Thymus (tissue), 11 donors: ENCODE results near the gene PLEKHG5. TPM values are rescaled to one million over a fixed set of nuclear protein-coding genes. Genes with fewer than 3 reads are reported as not detected.

Experiments used
- DNase-seq, 9 donors: peaks; one replicate each; pipeline ENCODE4 v3.0.0-alpha.2; 2013; ENCODE audit warnings: low spot score in 9 of 9, low read depth in 6 of 9, missing footprints in 1 of 9
- H3K27ac ChIP-seq, 2 donors: one replicate each; pipeline ENCODE4 v1.5.1; 2013; ENCODE audit warnings: control low read depth in 1 of 2, low read depth in 1 of 2, low read length in 1 of 2, mild to moderate bottlenecking in 1 of 2, moderate library complexity in 1 of 2
- H3K27me3 ChIP-seq, 2 donors: one replicate each; pipeline ENCODE4 v1.5.1; 2013; ENCODE audit warnings: low read length in 1 of 2; ENCODE audit not compliant: control insufficient read depth in 2 of 2, insufficient read depth in 1 of 2
- H3K36me3 ChIP-seq, 2 donors: one replicate each; pipeline ENCODE4 v1.5.1; 2013; ENCODE audit warnings: low read length in 1 of 2, mild to moderate bottlenecking in 1 of 2, moderate library complexity in 1 of 2; ENCODE audit not compliant: control insufficient read depth in 2 of 2, insufficient read depth in 2 of 2
- H3K4me1 ChIP-seq, 2 donors: one replicate each; pipeline ENCODE4 v1.5.1; 2013; ENCODE audit warnings: low read length in 2 of 2; ENCODE audit not compliant: control insufficient read depth in 2 of 2, insufficient read depth in 2 of 2
- H3K4me3 ChIP-seq, 2 donors: one replicate each; pipeline ENCODE4 v1.5.1; 2013; ENCODE audit warnings: low read length in 2 of 2, control low read depth in 1 of 2, mild to moderate bottlenecking in 1 of 2
- H3K9me3 ChIP-seq, 2 donors: one replicate each; pipeline ENCODE4 v1.5.1; 2013; ENCODE audit warnings: low read length in 1 of 2, mild to moderate bottlenecking in 1 of 2; ENCODE audit not compliant: control insufficient read depth in 2 of 2, insufficient read depth in 1 of 2
- WGBS: extraction: QIAGEN DNeasy Blood & Tissue Kit; methylation state at CpG from one replicate; pipeline ENCODE4 v1.1.7; 2013; 5-methylcytosine and 5-hydroxymethylcytosine counted together
- polyA plus RNA-seq: library from polyadenylated mRNA; stranded (reverse); fragments of 200-250 nt; gene quantifications from one replicate; pipeline ENCODE4 v1.2.3, GENCODE V29; 2013
- total RNA-seq: library from RNA; stranded (reverse); fragments of 120-200 nt; gene quantifications from one replicate; pipeline ENCODE4 v1.2.4, GENCODE V29; 2013
- donor health status: healthy.

Gene PLEKHG5
- total and polyA plus RNA-seq, 2 donors = 2.4 to 4.6 TPM

DNA sequence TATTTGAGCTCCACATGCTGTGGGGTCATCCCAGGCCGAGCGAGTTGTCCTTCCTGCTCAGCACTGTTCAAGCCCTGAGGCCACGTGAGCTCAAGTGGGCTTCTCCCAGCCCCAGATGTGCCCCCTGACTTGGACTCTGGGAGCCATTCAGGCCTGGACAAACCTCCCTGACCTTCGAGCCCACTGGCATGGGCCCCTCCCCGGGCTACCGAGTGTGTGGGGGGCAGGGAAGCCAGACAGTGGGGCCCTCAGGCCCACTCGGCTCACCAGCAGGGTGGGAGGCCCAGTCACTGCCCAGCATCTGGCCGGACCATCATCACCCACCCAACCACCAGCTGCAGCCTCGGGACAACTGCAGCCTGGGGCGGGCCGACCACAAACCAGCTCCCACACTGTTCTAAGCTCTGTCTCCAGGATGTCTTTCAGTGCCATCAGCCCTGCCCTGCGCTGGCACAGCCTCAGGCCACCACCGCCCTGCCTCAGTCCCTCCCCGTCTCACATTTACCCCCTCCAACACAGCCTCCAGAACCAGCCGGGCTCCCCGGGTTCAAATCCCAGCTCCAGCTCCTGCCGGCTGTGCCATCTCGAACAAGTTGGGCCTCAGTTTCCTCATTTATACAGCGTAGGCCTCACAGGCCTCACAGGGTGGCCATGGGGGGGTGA, 20.9 kb upstream of the PLEKHG5 start:
- Histone ChIP-seq H3K27ac (no peak overlapping the region), H3K4me3 (no peak overlapping the region), H3K9me3 (no peaks in the 10 kb centered on the region), H3K4me1 (no peaks in the 10 kb centered on the region), H3K36me3 (no peaks in the 10 kb centered on the region), H3K27me3 (peaks cover 0 to 12% of the 10 kb centered on the region in 2 donors)
- no peak for DNase-seq
- WGBS = 96% methylated on average over 19 of the region's 19 CpGs

- H3K36me3 ChIP-seq = no peaks in the 10 kb centered on the region
- H3K4me3 ChIP-seq = no peak overlapping the region
- peaks cover 0 to 12% of the 10 kb centered on the region in 2 donors for H3K27me3 ChIP-seq
- H3K9me3 ChIP-seq = no peaks in the 10 kb centered on the region
- H3K27ac ChIP-seq = no peak overlapping the region
- whole genome bisulfite sequencing = 89% methylated on average over 16 of the region's 16 CpGs
- no peaks in the 10 kb centered on the region for H3K4me1 ChIP-seq
- no peak for DNase-seq
These were observed 20.2 kb upstream of the PLEKHG5 start for GRCh38 chr1:6511561-6512244.

DNA sequence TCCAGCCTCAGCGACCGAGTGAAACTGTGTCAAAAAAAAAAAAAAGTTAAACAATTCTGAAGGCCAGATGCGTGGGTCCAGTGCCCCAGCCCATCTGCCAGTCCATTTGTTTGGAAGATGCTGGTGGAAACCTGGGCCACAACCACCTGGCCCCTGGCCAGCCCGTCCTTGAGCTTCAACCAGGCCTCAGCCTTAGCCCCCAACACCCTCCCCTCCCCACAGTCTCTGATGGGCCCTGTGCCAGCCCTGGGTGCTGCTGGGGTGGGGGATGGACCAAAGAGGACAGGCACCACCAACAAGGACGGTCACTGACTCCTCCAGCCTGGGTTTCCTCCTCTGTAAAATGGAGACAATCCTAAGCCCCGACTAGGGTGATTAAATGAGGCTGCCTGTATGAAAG, 19.6 kb upstream of the PLEKHG5 start:
- no peak for DNase-seq
- Histone ChIP-seq H3K36me3 (no peaks in the 10 kb centered on the region), H3K4me3 (no peak overlapping the region), H3K27ac (no peak overlapping the region), H3K27me3 (peaks cover 0 to 12% of the 10 kb centered on the region in 2 donors), H3K9me3 (no peaks in the 10 kb centered on the region), H3K4me1 (no peaks in the 10 kb centered on the region)
- WGBS = 92% methylated on average over 6 of the region's 6 CpGs

DNA sequence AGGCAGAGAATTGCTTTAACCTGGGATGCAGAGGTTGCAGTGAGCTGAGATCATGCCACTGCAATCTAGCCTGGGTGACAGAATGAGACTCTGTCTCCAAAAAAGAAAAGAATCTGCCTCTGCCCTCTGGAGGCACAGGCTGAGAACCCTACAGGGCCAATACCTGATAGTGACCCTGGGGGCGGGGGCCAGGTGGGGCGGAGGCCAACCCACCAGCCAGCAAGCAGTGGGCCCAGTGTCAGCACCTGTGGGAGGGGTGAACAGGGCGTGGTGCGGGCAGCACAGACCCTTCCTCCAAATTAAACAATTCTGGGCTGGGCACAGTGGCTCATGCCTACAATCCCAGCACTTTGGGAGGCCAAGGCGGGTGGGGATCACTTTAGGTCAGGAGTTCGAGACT, 19.0 kb upstream of the PLEKHG5 start:
- WGBS = 82% methylated on average over 6 of the region's 6 CpGs
- Histone ChIP-seq H3K27me3 (peaks cover 0 to 12% of the 10 kb centered on the region in 2 donors), H3K36me3 (no peaks in the 10 kb centered on the region), H3K27ac (no peak overlapping the region), H3K9me3 (no peaks in the 10 kb centered on the region), H3K4me1 (no peaks in the 10 kb centered on the region), H3K4me3 (no peak overlapping the region)
- DNase-seq = no peak

DNA sequence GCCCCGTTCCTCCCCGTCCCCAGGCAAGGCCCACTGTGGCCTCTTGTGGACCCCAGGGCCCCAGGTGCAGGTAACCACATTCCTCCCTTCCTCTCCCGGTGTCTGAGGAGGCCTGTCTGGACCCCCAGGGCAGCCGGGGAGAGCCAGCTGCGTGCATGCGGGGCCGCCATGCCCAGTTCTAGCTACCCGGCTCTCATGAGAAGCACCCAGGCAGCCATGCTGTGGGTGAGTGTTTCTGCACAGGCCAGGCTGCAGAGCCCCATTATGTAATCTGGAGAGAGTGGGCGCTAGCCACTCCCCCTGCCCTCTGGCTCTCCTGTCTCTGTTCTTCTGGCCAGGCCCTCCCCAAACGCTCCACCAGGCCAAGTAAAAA, 18.4 kb upstream of the PLEKHG5 start:
- no peak overlapping the region for H3K4me3 ChIP-seq
- peaks cover 0 to 12% of the 10 kb centered on the region in 2 donors for H3K27me3 ChIP-seq
- no peak for DNase-seq
- no peak overlapping the region for H3K27ac ChIP-seq
- no peaks in the 10 kb centered on the region for H3K4me1 ChIP-seq
- WGBS = 65% methylated on average over 10 of the region's 10 CpGs
- H3K36me3 ChIP-seq = no peaks in the 10 kb centered on the region
- no peaks in the 10 kb centered on the region for H3K9me3 ChIP-seq

- Histone ChIP-seq H3K27me3 (peaks cover 0 to 12% of the 10 kb centered on the region in 2 donors), H3K9me3 (no peaks in the 10 kb centered on the region), H3K36me3 (no peaks in the 10 kb centered on the region), H3K27ac (no peak overlapping the region), H3K4me3 (no peak overlapping the region), H3K4me1 (no peaks in the 10 kb centered on the region)
- no peak for DNase-seq
- WGBS = 38% methylated on average over 20 of the region's 20 CpGs
These were observed 17.9 kb upstream of the PLEKHG5 start for GRCh38 chr1:6509220-6509918.

- DNase-seq = no peak
These were observed 17.3 kb upstream of the PLEKHG5 start for GRCh38 chr1:6508816-6509189.

DNA sequence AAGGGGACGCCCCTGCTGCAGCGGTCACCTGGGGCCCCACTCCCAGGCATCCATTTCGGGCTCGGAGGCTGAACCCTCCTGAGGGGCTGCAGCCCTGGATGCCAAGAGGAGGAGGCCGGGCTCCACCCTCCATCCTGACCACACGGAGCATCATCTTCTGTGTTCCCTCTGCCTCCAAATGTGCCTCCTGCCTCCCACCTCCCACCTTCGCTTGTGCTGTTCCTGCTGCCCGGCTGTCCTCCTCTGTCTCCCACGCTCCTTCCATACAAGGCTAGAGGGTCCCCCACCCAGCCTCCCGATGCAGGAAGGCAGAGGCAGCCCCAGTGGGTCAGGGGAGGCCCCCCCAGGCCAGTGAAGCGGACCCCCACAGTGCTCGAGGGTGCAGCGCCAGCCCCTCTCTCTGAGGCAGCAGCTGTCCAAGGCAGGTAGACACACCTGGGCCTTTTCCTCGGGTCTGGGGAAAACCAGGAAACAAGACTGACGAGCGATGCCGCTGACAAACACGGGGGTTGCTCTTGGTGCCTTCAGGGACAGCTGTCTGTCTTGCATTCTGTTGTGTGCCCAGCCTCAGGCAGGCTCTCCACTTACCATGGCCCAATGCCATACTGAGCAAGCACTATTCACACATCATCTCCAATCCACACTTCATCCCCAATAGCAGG, 16.8 kb upstream of the PLEKHG5 start:
- Histone ChIP-seq H3K4me1 (no peaks in the 10 kb centered on the region), H3K27me3 (peaks cover 0 to 12% of the 10 kb centered on the region in 2 donors), H3K36me3 (no peaks in the 10 kb centered on the region), H3K9me3 (no peaks in the 10 kb centered on the region), H3K4me3 (no peak overlapping the region), H3K27ac (no peak overlapping the region)
- DNase-seq = no peak
- WGBS = 91% methylated on average over 18 of the region's 18 CpGs

More at GRCh38 chr1:6508816-6509189, 17.3 kb upstream of the PLEKHG5 start:
- no peak overlapping the region for H3K27ac ChIP-seq
- H3K27me3 ChIP-seq = peaks cover 0 to 12% of the 10 kb centered on the region in 2 donors
- H3K4me3 ChIP-seq = no peak overlapping the region
- H3K9me3 ChIP-seq = no peaks in the 10 kb centered on the region
- 96% methylated on average over 11 of the region's 11 CpGs for WGBS
- H3K36me3 ChIP-seq = no peaks in the 10 kb centered on the region
- H3K4me1 ChIP-seq = no peaks in the 10 kb centered on the region

DNA sequence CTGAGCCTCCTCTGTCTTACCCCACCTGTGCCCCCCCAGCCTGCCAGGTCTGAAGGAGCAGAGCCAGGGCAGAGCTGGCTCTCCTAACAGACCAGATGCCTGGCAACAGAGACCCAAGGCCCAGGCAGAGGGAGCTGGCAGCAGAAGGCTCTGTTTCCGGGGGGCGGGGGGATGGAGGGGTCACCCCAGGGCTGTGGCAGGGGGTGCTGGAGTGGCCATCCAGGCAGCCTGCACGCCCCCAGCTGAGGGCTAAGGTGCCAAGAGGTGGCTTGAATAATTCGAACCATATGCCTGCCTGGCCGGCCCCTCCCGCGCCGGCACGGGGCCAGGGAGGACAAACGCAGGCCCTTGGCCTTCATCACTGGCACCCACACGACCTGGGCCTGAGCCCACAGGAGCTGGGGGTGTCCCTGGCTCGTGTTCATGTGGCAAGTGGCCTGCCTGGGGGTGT, 16.0 kb upstream of the PLEKHG5 start:
- WGBS = 91% methylated on average over 12 of the region's 12 CpGs
- no peak overlapping the region for H3K27ac ChIP-seq

More for the DNA sequence above, 16.0 kb upstream of the PLEKHG5 start:
- Histone ChIP-seq H3K36me3 (no peaks in the 10 kb centered on the region), H3K9me3 (no peaks in the 10 kb centered on the region), H3K27me3 (peaks cover 0 to 12% of the 10 kb centered on the region in 2 donors), H3K4me1 (no peaks in the 10 kb centered on the region), H3K4me3 (no peak overlapping the region)
- no peak for DNase-seq
